ENCODE results near the gene SYT4.

Gene SYT4

GRCh38 chr18:43279015-43279744 lies 1.9 kb upstream of the SYT4 start:
- peak overlapping the region; percentile 83; the same call in 1 of the 2 replicates for H3K27ac ChIP-seq
- TF ChIP-seq CTCF (conservative IDR thresholded peaks at IDR 0.05), result 0 out of 2 replicates have a peak, but pooled peaks have one; percentile 8

DNA sequence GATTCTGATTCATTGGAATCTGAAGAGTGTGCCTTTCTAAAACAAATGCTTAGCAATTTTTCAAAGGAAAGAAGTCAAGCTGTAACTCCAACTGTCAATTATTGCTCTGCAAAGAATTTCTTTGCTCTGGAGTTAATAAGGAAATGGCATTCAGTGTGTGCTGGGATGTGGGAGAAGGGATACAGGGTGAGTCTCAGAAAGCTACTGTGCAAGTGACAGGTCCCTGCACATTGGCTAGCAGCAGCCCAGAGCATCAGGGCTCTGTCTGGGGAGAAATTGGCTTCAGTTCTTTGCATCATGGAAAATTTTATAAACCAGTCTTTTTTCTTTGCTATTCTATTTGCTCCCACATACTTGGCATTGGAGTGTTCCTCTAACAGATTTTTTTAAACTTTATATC lies 1.1 kb upstream of the SYT4 start:
- TF ChIP-seq CTCF (conservative IDR thresholded peaks at IDR 0.05), result no peak
- peak overlapping the region; percentile 83 for H3K27ac ChIP-seq

DNA sequence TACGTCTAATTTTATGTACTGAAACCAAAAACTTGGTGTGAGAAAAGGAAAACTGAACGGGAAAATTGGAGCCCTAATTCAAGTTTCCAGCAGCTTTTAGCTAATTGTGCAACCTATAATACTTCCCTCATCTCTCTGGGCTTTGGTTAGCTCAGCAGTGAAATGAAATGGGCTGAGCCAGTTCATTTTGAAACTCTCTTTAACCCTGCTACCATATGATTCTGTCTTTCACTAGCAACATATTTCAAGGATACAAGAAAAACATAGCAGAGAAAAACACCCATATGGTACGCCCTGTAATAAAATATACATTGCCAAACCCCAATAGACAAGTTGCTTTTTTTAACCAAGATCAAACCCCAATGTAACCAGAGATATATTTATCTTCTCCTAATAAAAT lies 799 bp downstream of the SYT4 start:
- peak overlapping the region; percentile 83 for H3K27ac ChIP-seq
- TF ChIP-seq CTCF (conservative IDR thresholded peaks at IDR 0.05), result no peak

DNA sequence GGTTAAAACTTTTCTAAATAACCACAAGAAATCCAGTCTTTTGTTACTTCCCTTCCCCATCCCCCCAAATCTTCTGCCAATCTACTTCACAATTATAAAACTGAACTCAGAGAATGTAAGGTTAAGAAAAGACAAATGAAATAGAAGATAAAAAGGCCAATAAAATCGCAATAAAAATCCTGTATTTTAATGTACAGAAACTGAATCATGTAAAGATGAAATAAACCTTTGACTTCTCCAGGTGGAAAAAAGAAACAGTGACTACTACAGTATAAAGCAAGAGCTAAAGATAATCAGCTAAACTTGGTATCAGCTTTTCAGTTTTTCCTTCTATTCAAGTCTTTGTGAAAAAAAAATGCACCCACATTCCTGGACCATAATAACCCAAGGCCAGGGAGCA lies 1.7 kb downstream of the SYT4 start:
- H3K27ac ChIP-seq, result peak overlapping the region; percentile 83; the same call in 1 of the 2 replicates
- no peak for TF ChIP-seq CTCF (conservative IDR thresholded peaks at IDR 0.05)

DNA sequence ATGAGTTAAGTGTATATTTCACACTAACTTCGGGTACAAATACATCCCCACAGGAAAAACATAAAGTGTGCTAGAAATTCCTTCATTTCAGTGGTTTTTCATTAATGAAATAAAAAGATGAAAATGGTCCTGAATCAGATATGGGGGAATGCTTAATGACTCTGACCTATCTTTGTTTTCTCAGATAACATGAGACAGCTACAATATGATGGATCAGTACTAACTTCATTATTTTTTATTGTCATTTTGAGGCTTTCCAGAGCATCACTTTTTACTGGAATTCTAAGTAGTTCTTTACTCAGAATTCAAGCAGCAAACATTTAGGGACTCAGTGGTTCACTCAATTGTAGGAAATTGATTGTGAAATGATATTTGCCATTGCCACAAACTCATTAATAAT lies 2.8 kb downstream of the SYT4 start:
- TF ChIP-seq CTCF (conservative IDR thresholded peaks at IDR 0.05), result no peak
- no peak overlapping the region for H3K27ac ChIP-seq

DNA sequence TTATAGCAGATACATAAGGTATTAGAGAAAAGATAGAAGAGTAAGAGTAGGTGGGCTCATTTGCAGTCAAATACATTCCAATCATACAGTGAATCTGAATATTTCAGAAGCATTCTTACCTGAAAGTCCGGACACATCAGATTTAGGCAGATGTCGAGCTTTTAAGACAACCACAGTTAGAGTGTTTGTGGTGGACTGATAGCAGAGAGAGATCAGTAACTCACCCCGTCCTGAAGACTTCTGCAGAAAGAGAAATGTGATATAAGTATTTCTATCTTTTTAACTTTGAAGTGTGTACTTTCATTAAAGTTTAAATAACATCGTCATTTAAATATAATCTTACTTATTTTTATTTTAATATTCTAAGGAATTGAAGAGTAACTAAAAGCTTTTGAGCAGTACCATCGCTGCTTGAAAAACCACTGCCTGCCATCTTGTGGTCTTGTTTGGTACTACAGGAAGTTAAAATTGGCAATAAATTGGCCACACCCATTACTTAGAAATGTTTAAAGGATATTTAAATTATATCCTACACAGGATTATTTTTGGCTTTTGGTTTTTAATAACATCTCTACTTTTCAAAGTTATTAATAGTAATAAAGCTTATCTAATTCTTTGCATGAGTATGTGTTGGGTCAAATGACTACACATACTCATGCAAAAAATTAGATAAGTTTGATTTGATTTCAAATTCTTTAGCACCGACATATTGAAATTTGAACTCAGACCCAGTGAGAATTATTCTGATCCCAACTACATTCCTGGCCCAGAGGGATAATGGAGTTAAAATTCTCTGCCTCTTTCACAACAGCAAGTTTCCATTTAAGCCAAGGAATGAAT lies 5.5 kb downstream of the SYT4 start:
- peak; percentile 87 for TF ChIP-seq CTCF (conservative IDR thresholded peaks at IDR 0.05)
- no peak overlapping the region for H3K27ac ChIP-seq

DNA sequence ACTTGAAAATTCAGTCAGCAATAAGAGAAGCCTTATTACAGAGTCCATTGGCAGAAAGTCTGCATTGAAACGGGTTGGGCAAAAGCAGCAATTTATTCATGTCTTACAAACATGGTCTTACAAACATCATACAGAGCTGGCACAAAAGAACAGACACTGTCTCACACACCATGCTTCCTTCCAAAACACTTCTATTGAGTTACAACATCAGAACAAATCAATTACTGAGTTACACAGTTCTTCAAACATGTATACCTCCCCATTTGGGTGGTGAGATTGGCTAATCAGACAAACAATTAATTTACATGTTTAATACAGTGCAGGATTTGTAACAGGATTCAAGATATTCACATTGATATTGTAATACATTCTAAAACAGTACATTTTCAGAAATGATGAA lies 9.5 kb downstream of the SYT4 start:
- no peak overlapping the region for H3K27ac ChIP-seq
- TF ChIP-seq CTCF (conservative IDR thresholded peaks at IDR 0.05), result no peak
